T-helper 1 cell treated with Interleukin-12 subunit alpha and Interleukin-12 subunit beta and Interleukin-4 antibody, amounts not matched to agents 30 μg/mL and 1 μg/mL, for 36 hours (primary cell): ENCODE measurements around the gene RRP8.

Experiments used
- H3K27ac Mint-ChIP-seq: one replicate; pipeline ENCODE4 v1.8.0; 2021; ENCODE audit warnings: mild to moderate bottlenecking, mixed read lengths
- H3K27me3 Mint-ChIP-seq: one replicate; pipeline ENCODE4 v1.8.0; 2021; ENCODE audit warnings: low read depth, mixed read lengths
- H3K36me3 Mint-ChIP-seq: one replicate; pipeline ENCODE4 v1.8.0; 2021; ENCODE audit warnings: low read depth, mixed read lengths
- H3K4me1 Mint-ChIP-seq: one replicate; pipeline ENCODE4 v1.8.0; 2021; ENCODE audit warnings: low read depth, mixed read lengths
- H3K4me3 Mint-ChIP-seq: one replicate; pipeline ENCODE4 v1.8.0; 2021; ENCODE audit warnings: mild to moderate bottlenecking, moderate library complexity, mixed read lengths
- H3K9me3 Mint-ChIP-seq: one replicate; pipeline ENCODE4 v1.8.0; 2021; ENCODE audit warnings: mixed read lengths

Gene RRP8

GRCh38 chr11:6615882-6616585, 12.6 kb upstream of the RRP8 start:
- peaks cover 20% of the 10 kb centered on the region for H3K36me3 Mint-ChIP-seq
- H3K27ac Mint-ChIP-seq: no peak overlapping the region
- no peak overlapping the region for H3K4me3 Mint-ChIP-seq

GRCh38 chr11:6615046-6615445, 11.6 kb upstream of the RRP8 start:
- no peak overlapping the region for H3K4me3 Mint-ChIP-seq
- H3K27ac Mint-ChIP-seq: no peak overlapping the region
- no peaks in the 10 kb centered on the region for H3K27me3 Mint-ChIP-seq
- H3K9me3 Mint-ChIP-seq: no peaks in the 10 kb centered on the region
- peaks cover 28% of the 10 kb centered on the region for H3K36me3 Mint-ChIP-seq
- H3K4me1 Mint-ChIP-seq: peaks cover 17% of the 10 kb centered on the region

More at GRCh38 chr11:6615882-6616585, 12.6 kb upstream of the RRP8 start:
- H3K27me3 Mint-ChIP-seq: no peaks in the 10 kb centered on the region
- H3K9me3 Mint-ChIP-seq: no peaks in the 10 kb centered on the region
- peaks cover 10% of the 10 kb centered on the region for H3K4me1 Mint-ChIP-seq

- H3K4me1 Mint-ChIP-seq: peaks cover 23% of the 10 kb centered on the region
- H3K9me3 Mint-ChIP-seq: no peaks in the 10 kb centered on the region
- H3K27ac Mint-ChIP-seq: no peak overlapping the region
- no peak overlapping the region for H3K4me3 Mint-ChIP-seq
- peaks cover 34% of the 10 kb centered on the region for H3K36me3 Mint-ChIP-seq
- no peaks in the 10 kb centered on the region for H3K27me3 Mint-ChIP-seq
Observed at GRCh38 chr11:6614446-6614845, 11.0 kb upstream of the RRP8 start.

GRCh38 chr11:6613496-6613895, 10.1 kb upstream of the RRP8 start:
- Mint-ChIP-seq H3K9me3 (no peaks in the 10 kb centered on the region), H3K4me1 (peaks cover 24% of the 10 kb centered on the region), H3K27me3 (no peaks in the 10 kb centered on the region), H3K4me3 (no peak overlapping the region), H3K36me3 (peaks cover 42% of the 10 kb centered on the region), H3K27ac (no peak overlapping the region)

- Mint-ChIP-seq H3K9me3 (no peaks in the 10 kb centered on the region), H3K27ac (peak within 1 kb of the TSS; percentile 95), H3K4me1 (peaks cover 32% of the 10 kb centered on the region), H3K36me3 (peaks cover 45% of the 10 kb centered on the region), H3K27me3 (no peaks in the 10 kb centered on the region), H3K4me3 (peak within 1 kb of the TSS; percentile 95)
Observed at GRCh38 chr11:6612213-6613041, 9.0 kb upstream of the RRP8 start, which contains the start of gene TAF10. TSS of gene TAF10 (minus strand) at chr11:6612216. CDS start at chr11:6612189, 27 bp downstream.

GRCh38 chr11:6611963-6612212, 8.5 kb upstream of the RRP8 start:
- H3K9me3 Mint-ChIP-seq: no peaks in the 10 kb centered on the region
- H3K36me3 Mint-ChIP-seq: peaks cover 47% of the 10 kb centered on the region
- H3K4me1 Mint-ChIP-seq: peaks cover 35% of the 10 kb centered on the region
- peak overlapping the region; percentile 95 for H3K4me3 Mint-ChIP-seq
- H3K27me3 Mint-ChIP-seq: no peaks in the 10 kb centered on the region
- peak overlapping the region; percentile 95 for H3K27ac Mint-ChIP-seq

- Mint-ChIP-seq H3K27me3 (no peaks in the 10 kb centered on the region), H3K9me3 (no peaks in the 10 kb centered on the region), H3K4me1 (peaks cover 37% of the 10 kb centered on the region), H3K4me3 (peak overlapping the region; percentile 95), H3K36me3 (peaks cover 45% of the 10 kb centered on the region), H3K27ac (peak overlapping the region; percentile 95)
Observed at GRCh38 chr11:6611092-6611962, 7.9 kb upstream of the RRP8 start.

- Mint-ChIP-seq H3K4me1 (peaks cover 38% of the 10 kb centered on the region), H3K4me3 (peak overlapping the region; percentile 95), H3K27ac (peak overlapping the region; percentile 16), H3K27me3 (no peaks in the 10 kb centered on the region), H3K9me3 (no peaks in the 10 kb centered on the region), H3K36me3 (peaks cover 43% of the 10 kb centered on the region)
Observed at GRCh38 chr11:6610591-6610990, 7.2 kb upstream of the RRP8 start.

GRCh38 chr11:6609502-6610015, 6.1 kb upstream of the RRP8 start:
- Mint-ChIP-seq H3K27ac (no peak overlapping the region), H3K4me1 (peaks cover 39% of the 10 kb centered on the region), H3K36me3 (peaks cover 36% of the 10 kb centered on the region), H3K4me3 (peak overlapping the region; percentile 20), H3K27me3 (no peaks in the 10 kb centered on the region), H3K9me3 (no peaks in the 10 kb centered on the region)

- Mint-ChIP-seq H3K4me1 (peaks cover 39% of the 10 kb centered on the region), H3K27ac (no peak overlapping the region), H3K36me3 (peaks cover 36% of the 10 kb centered on the region), H3K9me3 (no peaks in the 10 kb centered on the region), H3K4me3 (no peak overlapping the region), H3K27me3 (no peaks in the 10 kb centered on the region)
Observed at GRCh38 chr11:6608726-6609501, 5.5 kb upstream of the RRP8 start.

GRCh38 chr11:6608011-6608410, 4.6 kb upstream of the RRP8 start:
- H3K4me1 Mint-ChIP-seq: peaks cover 39% of the 10 kb centered on the region
- peaks cover 36% of the 10 kb centered on the region for H3K36me3 Mint-ChIP-seq
- no peak overlapping the region for H3K4me3 Mint-ChIP-seq
- H3K9me3 Mint-ChIP-seq: no peaks in the 10 kb centered on the region
- H3K27me3 Mint-ChIP-seq: no peaks in the 10 kb centered on the region
- no peak overlapping the region for H3K27ac Mint-ChIP-seq

- Mint-ChIP-seq H3K27ac (peak overlapping the region; percentile 80), H3K4me3 (peak overlapping the region; percentile 60), H3K9me3 (no peaks in the 10 kb centered on the region), H3K36me3 (peaks cover 36% of the 10 kb centered on the region), H3K4me1 (peaks cover 39% of the 10 kb centered on the region), H3K27me3 (no peaks in the 10 kb centered on the region)
Observed at GRCh38 chr11:6607190-6607795, 3.9 kb upstream of the RRP8 start.

- Mint-ChIP-seq H3K36me3 (peaks cover 40% of the 10 kb centered on the region), H3K4me3 (no peak overlapping the region), H3K4me1 (peaks cover 39% of the 10 kb centered on the region), H3K27me3 (no peaks in the 10 kb centered on the region), H3K9me3 (no peaks in the 10 kb centered on the region), H3K27ac (peak overlapping the region; percentile 80)
Observed at GRCh38 chr11:6606471-6607189, 3.2 kb upstream of the RRP8 start.
